ENCODE results near the gene GPRASP3.
A peak's percentile ranks its signal among the peaks of the same experiment; 100 is the strongest.

The GPRASP3 gene

GRCh38 chrX:102765217-102765616, 44.7 kb downstream of the GPRASP3 start:
- DNase-seq (ENCODE audit: low read depth), result no peak

GRCh38 chrX:102765809-102766208, 45.3 kb downstream of the GPRASP3 start:
- no peak for DNase-seq (ENCODE audit: low read depth)

GRCh38 chrX:102767287-102767686, 46.7 kb downstream of the GPRASP3 start:
- DNase-seq (ENCODE audit: low read depth), result no peak

- DNase-seq (ENCODE audit: low read depth), result peak; percentile 47
Measured at GRCh38 chrX:102768987-102769761, 48.6 kb downstream of the GPRASP3 start.

All from stimulated activated CD8-positive, alpha-beta memory T cell treated with anti-CD3 and anti-CD28 coated beads, Interleukin-15, amount 100 ng/mL, for 24 hours (primary cell).